Activated CD4-positive, CD25-positive, alpha-beta regulatory T cell treated with anti-CD3 and anti-CD28 coated beads, Interleukin-2, amount 50 U/mL, for 24 hours (primary cell): ENCODE data around the gene FAM181A.
A peak's percentile ranks its signal among the peaks of the same experiment; 100 is the strongest.

Source experiments
- ATAC-seq, 2 donors: fragments of 150-1000 bp; cut with Tn5 transposase; one replicate each; pipeline ENCODE4 v1.10.0; 2021; ENCODE audit warnings: mild to moderate bottlenecking in 1 of 2, moderate library complexity in 1 of 2

Gene FAM181A

DNA sequence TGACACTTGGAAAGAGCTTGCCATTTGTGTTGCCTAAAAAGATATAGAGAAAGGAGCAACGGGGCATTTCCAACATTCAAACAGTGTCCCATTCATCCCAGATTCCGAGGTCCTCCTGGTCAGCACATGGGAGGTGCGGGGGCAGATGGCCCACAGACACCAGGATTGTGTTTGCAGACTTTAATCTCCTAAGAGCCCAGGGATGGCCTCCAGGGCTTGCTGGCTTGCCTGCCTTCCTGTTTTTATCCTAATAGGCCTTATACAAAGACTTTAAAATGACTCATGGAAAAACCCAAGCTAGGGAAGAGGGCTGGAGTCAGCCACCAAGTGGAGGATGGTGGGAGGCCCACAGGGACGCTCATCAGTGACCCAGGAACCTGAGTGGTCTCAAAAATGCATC is 21.5 kb upstream of the FAM181A start:
- ATAC-seq, result no peak

DNA sequence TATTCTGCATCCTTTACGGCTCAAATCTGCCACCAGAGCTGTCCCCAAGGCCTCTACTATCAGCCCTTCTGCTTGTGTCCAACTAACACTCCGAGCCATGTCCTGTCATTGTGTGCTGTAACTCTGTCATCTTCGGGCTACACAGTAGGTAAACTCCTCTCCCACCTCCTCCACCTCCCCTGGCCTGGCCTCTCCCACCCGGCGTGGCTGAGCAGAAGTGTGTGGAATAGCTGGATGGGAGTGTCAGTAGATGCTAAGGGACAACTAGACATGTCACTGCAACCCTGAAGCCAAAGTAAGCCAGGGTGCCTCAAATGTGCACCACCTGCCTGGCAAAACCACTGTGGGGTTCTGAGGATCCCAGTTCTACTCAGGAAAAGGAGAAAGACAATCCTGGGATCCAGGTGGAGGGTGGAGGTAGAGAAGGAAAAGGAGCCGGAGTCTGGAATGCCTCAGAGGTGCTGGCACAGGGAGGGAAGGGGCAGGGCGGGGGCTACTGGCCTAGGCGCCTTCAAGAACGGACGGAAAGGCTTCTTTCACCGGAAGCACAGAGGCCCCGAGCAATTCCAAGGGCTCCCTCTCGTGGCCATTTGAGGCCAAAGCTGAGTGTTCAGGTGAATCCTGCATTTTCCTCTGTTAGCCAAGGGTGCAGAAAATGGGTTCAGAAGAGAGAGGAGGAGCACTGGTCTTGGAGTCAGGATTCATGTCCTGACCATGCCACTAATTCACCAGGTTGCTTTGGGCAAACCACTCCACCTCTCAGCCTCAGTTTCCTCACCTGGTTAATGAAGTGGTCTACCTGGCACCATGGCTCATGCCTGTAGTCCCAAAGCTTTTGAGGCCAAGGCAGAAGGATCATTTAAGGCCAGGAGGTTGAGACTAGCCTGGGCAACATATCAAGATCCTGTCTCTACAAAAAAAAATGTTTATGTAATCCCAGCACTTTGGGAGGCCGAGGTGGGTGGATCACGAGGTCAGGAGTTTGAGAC is 20.5 kb upstream of the FAM181A start:
- peak; percentile 48 to 59 for ATAC-seq

DNA sequence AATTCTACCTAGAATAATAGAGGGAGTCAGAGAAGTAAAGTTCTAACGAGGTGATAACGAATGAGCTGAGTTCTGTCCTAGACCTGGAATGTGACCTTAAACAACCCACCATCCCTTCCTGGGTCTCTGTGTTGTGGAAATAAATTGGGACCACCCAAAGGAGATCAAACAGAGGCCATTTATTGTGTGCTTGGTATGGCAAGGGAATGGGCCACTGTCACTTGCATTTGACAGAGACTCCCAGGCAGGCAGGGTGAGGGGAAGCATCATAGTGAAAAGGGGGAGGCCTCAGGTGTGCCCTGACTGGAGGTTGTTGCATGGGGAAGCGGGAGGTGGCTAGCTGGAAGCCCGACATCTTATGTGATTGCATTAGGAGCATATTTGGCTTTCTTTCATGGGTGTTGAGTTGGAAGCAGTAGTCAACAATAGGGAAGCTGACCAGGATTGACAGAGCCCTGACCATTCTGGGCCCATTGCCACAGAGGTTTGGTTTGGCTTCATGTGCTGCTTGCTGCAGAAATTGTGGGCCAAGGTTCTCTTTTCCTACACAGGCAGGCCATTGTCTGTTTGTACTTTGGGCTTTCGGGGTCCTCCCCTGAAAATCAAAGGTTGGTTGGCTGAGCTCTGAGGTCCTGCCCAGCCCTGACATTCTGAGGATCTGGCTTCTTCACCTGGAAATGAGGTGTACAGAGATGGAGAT is 17.6 kb upstream of the FAM181A start:
- no peak for ATAC-seq

DNA sequence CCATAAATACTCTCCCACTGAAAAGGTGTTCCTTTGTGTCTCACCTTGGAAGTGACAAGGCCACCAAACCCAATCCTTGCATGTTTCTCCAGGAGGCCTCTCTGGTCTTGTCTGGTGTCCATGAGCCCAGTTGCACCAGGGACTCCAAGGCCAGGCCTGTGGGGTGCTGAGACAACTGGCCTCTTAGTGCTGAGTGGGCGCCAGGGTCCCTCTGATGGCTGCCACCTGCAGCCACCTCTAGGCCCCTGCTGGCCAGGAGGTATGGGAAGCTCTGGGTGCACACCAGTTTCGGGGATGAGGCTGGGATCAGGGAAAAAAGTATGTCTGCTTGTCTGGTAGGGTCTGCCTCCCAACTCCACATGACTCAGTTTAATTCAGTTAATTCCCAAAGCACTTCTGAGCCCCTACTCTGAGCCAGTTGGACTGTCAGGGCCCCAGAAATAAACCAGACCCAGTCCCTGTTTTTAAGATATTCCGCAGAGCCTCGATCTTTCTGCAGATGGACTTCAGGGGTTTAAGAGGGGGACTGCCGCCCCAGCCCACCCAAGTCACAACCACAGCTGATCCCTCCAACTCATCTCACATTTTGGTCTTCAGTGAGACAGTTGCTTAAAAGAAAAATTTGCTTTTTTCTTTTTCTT is 15.0 kb upstream of the FAM181A start:
- no peak for ATAC-seq

- no peak for ATAC-seq
Observed at GRCh38 chr14:93912782-93913181, 14.4 kb upstream of the FAM181A start.

GRCh38 chr14:93914278-93914677 is 12.9 kb upstream of the FAM181A start:
- ATAC-seq, result no peak

DNA sequence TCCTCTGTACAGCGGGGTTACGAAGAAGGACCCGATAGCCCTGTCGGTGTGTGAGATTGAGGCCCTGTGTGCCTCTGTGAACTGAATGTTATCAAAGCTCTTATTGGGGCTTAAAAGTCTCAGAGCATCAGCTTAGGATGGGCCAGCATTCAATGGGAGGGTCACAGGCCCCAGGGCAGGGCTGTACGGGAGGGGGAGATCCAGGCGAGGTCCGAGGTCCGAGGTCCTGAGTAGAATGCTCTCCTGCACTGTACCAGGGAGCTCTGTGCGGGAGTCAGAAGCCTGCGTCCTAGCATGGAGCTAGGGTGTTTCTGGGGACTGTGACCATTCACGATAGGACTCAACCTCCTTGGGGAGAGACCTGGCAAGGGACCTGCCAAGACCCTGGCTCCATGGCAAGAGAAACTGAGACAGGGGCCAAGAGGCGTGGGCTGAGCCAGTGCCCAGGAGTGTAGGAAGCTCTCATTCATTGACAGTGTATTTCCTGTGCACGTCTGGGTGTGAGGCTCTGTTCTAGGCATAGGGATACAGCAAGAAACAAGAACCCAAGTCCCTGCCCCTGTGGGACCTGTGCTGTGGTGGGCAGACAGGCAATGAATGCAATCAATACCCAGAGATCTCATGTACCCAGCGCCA is 12.0 kb upstream of the FAM181A start:
- no peak for ATAC-seq

- ATAC-seq, result no peak
Observed at GRCh38 chr14:93915800-93916199, 11.3 kb upstream of the FAM181A start.

GRCh38 chr14:93916498-93916897 is 10.6 kb upstream of the FAM181A start:
- ATAC-seq, result no peak

GRCh38 chr14:93917141-93917540 is 10.0 kb upstream of the FAM181A start:
- ATAC-seq, result no peak

- ATAC-seq, result no peak
Observed at GRCh38 chr14:93921001-93921806, 5.9 kb upstream of the FAM181A start.

GRCh38 chr14:93923626-93924025 is 3.5 kb upstream of the FAM181A start:
- no peak for ATAC-seq

GRCh38 chr14:93924592-93925355 is 2.4 kb upstream of the FAM181A start:
- no peak for ATAC-seq

GRCh38 chr14:93925374-93925895 is 1.7 kb upstream of the FAM181A start:
- no peak for ATAC-seq

DNA sequence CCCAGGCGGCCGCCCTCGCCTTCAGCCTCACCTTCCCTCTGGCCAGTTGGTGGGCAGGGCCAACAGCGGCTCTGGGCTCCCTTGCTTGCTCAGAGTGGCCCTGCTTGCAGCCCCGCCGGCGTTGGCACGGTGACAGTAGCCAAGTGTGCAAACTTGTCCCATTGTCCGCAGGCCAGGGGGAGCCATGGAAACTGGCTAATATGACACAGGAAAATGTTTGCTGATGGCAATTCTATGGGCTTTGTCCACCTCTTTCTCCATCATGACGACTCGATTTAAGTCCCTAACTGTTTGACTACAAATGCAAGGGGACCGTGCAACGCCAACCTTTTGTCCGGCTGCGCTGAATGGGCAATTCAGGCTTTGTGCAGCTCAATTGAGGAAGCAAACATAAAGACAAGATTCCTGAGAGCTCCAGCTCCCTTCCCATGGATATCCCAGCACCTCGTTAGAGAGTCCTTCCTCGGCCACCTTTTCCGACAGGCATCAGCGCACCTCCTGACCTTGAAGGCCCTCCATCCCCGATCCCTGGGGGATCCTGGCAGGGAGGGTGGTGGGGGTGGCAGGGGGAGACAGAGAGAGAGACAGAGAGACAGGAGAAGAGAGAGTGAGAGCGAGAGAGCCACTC is 785 bp upstream of the FAM181A start:
- ATAC-seq, result no peak

- ATAC-seq, result no peak
Observed at GRCh38 chr14:93927800-93928145, 629 bp downstream of the FAM181A start.

DNA sequence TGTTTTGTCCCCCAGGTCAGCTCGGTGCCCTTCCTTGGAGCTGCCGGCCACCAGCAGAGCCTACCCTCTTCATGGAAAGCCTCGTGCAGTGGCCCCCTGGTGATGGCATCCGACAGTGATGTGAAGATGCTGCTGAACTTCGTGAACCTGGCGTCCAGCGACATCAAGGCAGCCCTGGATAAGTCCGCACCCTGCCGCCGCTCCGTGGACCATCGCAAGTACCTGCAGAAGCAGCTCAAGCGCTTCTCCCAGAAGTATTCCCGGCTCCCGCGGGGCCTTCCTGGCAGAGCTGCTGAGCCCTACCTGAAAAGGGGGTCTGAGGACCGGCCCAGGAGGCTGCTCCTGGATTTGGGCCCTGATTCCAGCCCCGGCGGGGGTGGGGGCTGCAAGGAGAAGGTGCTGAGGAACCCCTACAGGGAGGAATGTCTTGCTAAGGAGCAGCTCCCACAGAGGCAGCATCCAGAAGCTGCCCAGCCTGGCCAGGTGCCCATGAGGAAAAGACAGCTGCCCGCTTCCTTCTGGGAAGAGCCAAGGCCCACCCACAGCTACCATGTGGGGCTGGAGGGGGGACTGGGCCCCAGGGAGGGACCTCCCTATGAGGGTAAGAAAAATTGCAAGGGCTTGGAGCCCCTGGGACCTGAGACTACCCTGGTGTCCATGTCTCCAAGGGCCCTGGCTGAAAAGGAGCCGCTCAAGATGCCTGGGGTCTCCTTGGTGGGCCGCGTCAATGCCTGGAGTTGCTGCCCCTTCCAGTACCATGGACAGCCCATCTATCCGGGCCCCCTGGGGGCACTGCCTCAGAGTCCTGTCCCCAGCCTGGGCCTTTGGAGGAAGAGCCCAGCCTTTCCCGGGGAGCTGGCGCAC is 1.3 kb downstream of the FAM181A start:
- ATAC-seq, result no peak

- ATAC-seq, result no peak
Observed at GRCh38 chr14:93929048-93929535, 1.9 kb downstream of the FAM181A start.

- no peak for ATAC-seq
Observed at GRCh38 chr14:93929657-93930056, 2.5 kb downstream of the FAM181A start.
